Naive thymus-derived CD4-positive, alpha-beta T cell (primary cell): ENCODE measurements around the gene RUNX2. TPM values are rescaled to one million over a fixed set of nuclear protein-coding genes. Genes with fewer than 3 reads are reported as not detected.

Source experiments
- ATAC-seq: fragments of 150-1000 bp; cut with Tn5 transposase; 2 replicates; pipeline ENCODE4 v1.10.0; 2021; ENCODE audit warnings: mild to moderate bottlenecking, moderate library complexity
- CTCF ChIA-PET: fragments of 350-600 bp; sonication (Branson Sonifier 250); formaldehyde crosslinking; loops from one replicate; lab custom pipeline; 2021; ENCODE audit warnings: antibody characterized with exemption; lab: Charles Lee
- POLR2A ChIA-PET: fragments of 350-600 bp; sonication (Branson Sonifier 250); formaldehyde crosslinking; loops from one replicate; lab custom pipeline; 2021; ENCODE audit warnings: antibody characterized with exemption, inconsistent platforms; lab: Charles Lee
- DNase-seq, 9 donors: peaks; one replicate each; pipeline versions ENCODE4 v3.0.0 to v3.0.0-alpha.2; 2020 to 2022; ENCODE audit warnings: mixed read lengths in 1 of 9
- H3K27ac ChIP-seq: one replicate; pipeline ENCODE4 v1.7.0; 2013; ENCODE audit warnings: mild to moderate bottlenecking, low read depth, low read length, moderate library complexity
- H3K27me3 ChIP-seq, 2 donors: one replicate each; pipeline ENCODE4 v1.7.0; 2013; ENCODE audit warnings: low read length in 2 of 2, mild to moderate bottlenecking in 2 of 2, moderate library complexity in 2 of 2; ENCODE audit not compliant: control insufficient read depth in 2 of 2, insufficient read depth in 2 of 2
- H3K36me3 ChIP-seq, 3 experiments: 1 replicate in 2 of 3; 2 replicates in 1 of 3; pipeline ENCODE4 v1.7.0; 2013; ENCODE audit warnings: low read length in 3 of 3, mild to moderate bottlenecking in 3 of 3, moderate library complexity in 1 of 3; ENCODE audit not compliant: insufficient read depth in 3 of 3, control insufficient read depth in 2 of 3
- H3K4me1 ChIP-seq, 2 donors: one replicate each; pipeline ENCODE4 v1.7.0; 2013; ENCODE audit warnings: low read length in 2 of 2, mild to moderate bottlenecking in 2 of 2, moderate library complexity in 1 of 2; ENCODE audit not compliant: control insufficient read depth in 2 of 2, insufficient read depth in 2 of 2
- H3K4me3 ChIP-seq: 2 replicates; pipeline ENCODE4 v1.7.0; 2013; ENCODE audit warnings: mild to moderate bottlenecking, low read length
- H3K9me3 ChIP-seq, 3 experiments: 1 replicate in 2 of 3; 2 replicates in 1 of 3; pipeline ENCODE4 v1.7.0; 2013; ENCODE audit warnings: low read length in 3 of 3; ENCODE audit not compliant: control insufficient read depth in 2 of 3
- H3K27ac Mint-ChIP-seq, 9 donors: one replicate each; pipeline ENCODE4 v1.8.0; 2020 to 2022; ENCODE audit warnings: mixed read lengths in 9 of 9, mild to moderate bottlenecking in 8 of 9, moderate library complexity in 5 of 9, inconsistent platforms in 2 of 9
- H3K27me3 Mint-ChIP-seq, 5 donors: one replicate each; pipeline ENCODE4 v1.8.0; 2021 to 2022; ENCODE audit warnings: mixed read lengths in 5 of 5, mild to moderate bottlenecking in 1 of 5
- H3K36me3 Mint-ChIP-seq, 5 donors: one replicate each; pipeline ENCODE4 v1.8.0; 2020 to 2022; ENCODE audit warnings: mixed read lengths in 5 of 5, mild to moderate bottlenecking in 3 of 5, inconsistent platforms in 1 of 5
- H3K4me1 Mint-ChIP-seq, 7 donors: one replicate each; pipeline ENCODE4 v1.8.0; 2020 to 2022; ENCODE audit warnings: mixed read lengths in 7 of 7, mild to moderate bottlenecking in 3 of 7, inconsistent platforms in 1 of 7
- H3K4me3 Mint-ChIP-seq, 10 donors: one replicate each; pipeline ENCODE4 v1.8.0; 2020 to 2022; ENCODE audit warnings: mild to moderate bottlenecking in 10 of 10, mixed read lengths in 10 of 10, moderate library complexity in 6 of 10, inconsistent platforms in 2 of 10
- H3K9me3 Mint-ChIP-seq, 11 donors: one replicate each; pipeline ENCODE4 v1.8.0; 2020 to 2022; ENCODE audit warnings: mixed read lengths in 11 of 11, mild to moderate bottlenecking in 4 of 11, inconsistent platforms in 1 of 11, moderate library complexity in 1 of 11
- intact Hi-C, 2 donors: fragments of 100-400 bp; cut with micrococcal nuclease; formaldehyde crosslinking; loops; one replicate each; pipeline ENCODE4 v1.15.1; 2023
- polyA plus RNA-seq, 2 donors: library from polyadenylated mRNA; unstranded; fragments of 300-500 nt; fragmentation: Illumina TruSeq; gene quantifications; one replicate each; pipeline ENCODE4 v1.2.3, GENCODE V29; 2021
- total RNA-seq, 6 experiments: library from RNA in 5 of 6; stranded (reverse) in 5 of 6; gene quantifications; 1 replicate in 5 of 6; 2 replicates in 1 of 6; pipeline ENCODE4 v1.2.3 and lab custom pipeline; 2021 to 2026

The RUNX2 gene
- total and polyA plus RNA-seq, 7 experiments from 2014 or later = 2.3 to 17.9 (median 13.9) TPM

DNA sequence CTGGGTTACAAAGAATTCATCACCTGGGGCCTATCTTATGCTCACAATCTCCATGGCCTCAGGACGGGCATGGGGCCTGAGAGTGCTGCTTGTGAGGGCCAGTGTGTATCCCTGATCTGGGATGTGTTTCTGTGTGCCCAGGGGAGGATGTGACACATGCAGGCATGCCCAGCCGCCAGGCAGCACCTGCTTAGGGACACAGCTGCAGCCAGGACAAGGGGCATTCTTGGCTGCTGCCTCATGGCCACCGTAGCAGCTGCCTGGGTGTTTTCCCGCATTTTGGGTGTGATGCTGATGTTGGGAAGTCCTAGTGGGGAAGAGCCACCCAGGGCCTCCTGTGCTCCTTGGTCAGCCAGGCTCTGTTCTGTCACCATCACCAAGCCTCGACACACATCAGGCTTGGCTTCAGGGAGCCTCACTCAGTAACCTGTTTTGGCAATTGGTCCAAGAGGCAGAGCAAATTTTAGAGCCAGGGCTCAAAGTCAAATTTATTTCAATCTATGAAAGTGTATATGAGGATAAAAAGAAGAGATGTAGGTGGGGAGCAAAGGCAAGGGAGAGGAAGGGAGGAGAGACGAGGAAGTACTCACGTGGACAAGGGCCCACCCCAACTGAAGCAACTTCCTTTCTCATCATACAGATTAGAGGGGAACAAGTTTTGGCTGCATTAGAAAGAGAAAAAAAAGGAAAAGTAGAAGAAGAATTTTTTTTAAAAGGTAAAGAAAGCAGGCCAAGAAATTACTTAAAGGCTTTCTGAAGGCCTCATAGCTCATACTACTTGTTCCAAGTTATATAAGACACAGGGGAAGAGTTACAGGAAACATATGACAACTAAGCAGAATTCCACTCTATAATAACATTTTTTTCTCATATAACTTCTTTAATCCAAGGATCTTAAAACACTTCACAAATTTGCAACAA is 319.5 kb downstream of the RUNX2 start:
- ATAC-seq = peak; percentile 48
- Mint-ChIP-seq H3K27ac (peak overlapping the region in 4 of 9 donors; percentile 28 to 65 (median 50)), H3K4me3 (peak overlapping the region in 2 of 10 donors; percentile 2 to 34), H3K27me3 (peaks cover 0 to 4% (median 0%) of the 10 kb centered on the region in 5 donors), H3K9me3 (no peaks in the 10 kb centered on the region), H3K4me1 (peaks cover 13 to 36% (median 27%) of the 10 kb centered on the region in 7 donors), H3K36me3 (peaks cover 0 to 4% (median 0%) of the 10 kb centered on the region in 5 donors)
- Histone ChIP-seq H3K36me3 (no peaks in the 10 kb centered on the region), H3K9me3 (no peaks in the 10 kb centered on the region), H3K4me1 (peaks cover 0 to 7% of the 10 kb centered on the region in 2 donors), H3K27me3 (no peaks in the 10 kb centered on the region), H3K27ac (no peak overlapping the region), H3K4me3 (no peak overlapping the region)
- CTCF ChIA-PET = no interaction called here
- POLR2A ChIA-PET = no interaction called here
- no peak for DNase-seq
- intact Hi-C loops = no loop called here

DNA sequence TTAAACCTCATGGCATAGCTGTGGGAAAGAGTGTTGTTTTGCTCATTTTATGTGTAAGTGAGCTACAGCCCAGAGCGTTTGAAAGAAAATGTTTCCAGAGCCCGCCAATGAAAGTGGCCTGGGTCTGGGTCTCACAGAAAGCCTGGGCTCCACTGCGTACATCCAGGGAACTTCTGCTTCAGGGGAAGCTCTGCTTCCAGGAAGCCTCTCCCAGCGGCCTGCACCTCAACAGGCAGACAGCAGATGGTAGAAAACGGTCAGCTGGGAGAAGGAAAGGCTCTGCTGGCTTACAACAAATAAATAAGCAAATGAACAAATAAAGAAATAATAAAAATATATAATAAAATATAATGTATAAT is 320.1 kb downstream of the RUNX2 start:
- Mint-ChIP-seq H3K27ac (peak overlapping the region in 1 of 9 donors; percentile 46), H3K4me1 (peaks cover 11 to 36% (median 29%) of the 10 kb centered on the region in 7 donors), H3K36me3 (peaks cover 0 to 10% (median 0%) of the 10 kb centered on the region in 5 donors), H3K4me3 (peak overlapping the region in 1 of 10 donors; percentile 34), H3K9me3 (no peaks in the 10 kb centered on the region), H3K27me3 (peaks cover 0 to 4% (median 0%) of the 10 kb centered on the region in 5 donors)
- DNase-seq (no peak), ATAC-seq (no peak)
- Histone ChIP-seq H3K4me1 (peaks cover 0 to 7% of the 10 kb centered on the region in 2 donors), H3K27ac (no peak overlapping the region), H3K9me3 (no peaks in the 10 kb centered on the region), H3K27me3 (no peaks in the 10 kb centered on the region), H3K4me3 (no peak overlapping the region), H3K36me3 (no peaks in the 10 kb centered on the region)
- POLR2A ChIA-PET = no interaction called here
- CTCF ChIA-PET = no interaction called here
- intact Hi-C loops = no loop called here

DNA sequence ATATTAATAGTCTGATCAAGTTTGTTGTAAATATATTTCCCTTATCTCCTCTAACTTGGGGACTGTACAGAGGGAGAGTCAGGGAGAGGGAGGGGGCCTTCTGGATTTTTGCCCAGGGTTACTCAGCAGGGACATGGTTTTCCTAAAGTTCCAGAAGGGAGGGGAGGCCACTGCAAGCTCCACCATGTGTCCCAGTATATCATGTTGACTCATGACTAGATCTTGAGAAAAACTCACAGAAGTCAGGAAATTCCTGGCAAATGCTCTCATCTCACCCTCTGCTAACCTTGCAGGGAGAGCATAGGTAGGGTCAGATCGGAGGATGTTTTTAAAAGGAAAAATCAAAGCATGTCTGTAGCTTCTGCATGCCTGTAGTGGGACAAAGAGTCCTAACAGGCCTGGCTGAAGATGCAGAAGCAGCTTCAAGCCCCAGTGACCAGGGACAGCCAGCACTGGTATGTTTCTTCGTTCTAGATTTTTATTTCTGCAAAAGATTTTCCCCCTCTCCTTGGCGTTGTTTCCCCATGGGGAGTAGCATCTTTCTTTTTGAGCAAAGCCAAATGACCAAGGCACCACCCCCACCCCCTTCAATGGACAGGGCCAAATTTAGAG is 322.5 kb downstream of the RUNX2 start:
- ChIA-PET POLR2A (interaction anchor here (0.9 kb wide), 1 partner anchor 13 kb away, joined by 3 read pairs; no protein-coding TSS in a partner anchor), CTCF (interaction anchor here (0.6 kb wide), 1 partner anchor 456 kb away, joined by 3 read pairs; no protein-coding TSS in a partner anchor)
- no peaks in the 10 kb centered on the region for H3K36me3 ChIP-seq
- H3K27me3 Mint-ChIP-seq = peaks cover 0 to 4% (median 0%) of the 10 kb centered on the region in 5 donors
- H3K27ac ChIP-seq = no peak overlapping the region
- DNase-seq (no peak), ATAC-seq (no peak)
- H3K4me1 Mint-ChIP-seq = peaks cover 4 to 36% (median 29%) of the 10 kb centered on the region in 7 donors
- peaks cover 0 to 17% (median 0%) of the 10 kb centered on the region in 5 donors for H3K36me3 Mint-ChIP-seq
- no peaks in the 10 kb centered on the region for H3K27me3 ChIP-seq
- no peaks in the 10 kb centered on the region for H3K9me3 Mint-ChIP-seq
- peaks cover 0 to 7% of the 10 kb centered on the region in 2 donors for H3K4me1 ChIP-seq
- intact Hi-C loops = no loop called here
- no peaks in the 10 kb centered on the region for H3K9me3 ChIP-seq
- no peak overlapping the region for H3K4me3 ChIP-seq
- no peak overlapping the region for H3K27ac Mint-ChIP-seq
- H3K4me3 Mint-ChIP-seq = no peak overlapping the region

DNA sequence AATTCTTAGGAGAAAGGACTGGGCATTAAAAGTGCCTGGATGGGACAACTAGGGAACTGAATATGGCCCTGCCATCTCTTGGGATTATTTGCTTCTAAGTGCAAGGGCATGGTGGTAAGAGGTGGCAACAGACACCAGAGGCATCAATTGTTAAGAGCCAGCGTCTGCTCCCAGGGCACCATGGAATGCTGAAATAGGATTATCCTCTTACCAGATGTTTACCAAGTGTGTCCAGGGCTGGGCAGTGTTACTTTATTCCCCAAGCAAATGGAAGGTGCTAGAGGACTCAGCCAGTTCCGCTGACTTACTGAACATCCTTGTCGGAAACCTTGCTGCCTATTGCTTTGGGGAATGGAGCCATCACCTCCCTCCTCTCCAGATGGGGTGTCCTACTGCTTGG is 323.2 kb downstream of the RUNX2 start:
- H3K4me1 ChIP-seq = peaks cover 0 to 7% of the 10 kb centered on the region in 2 donors
- H3K27ac ChIP-seq = no peak overlapping the region
- Mint-ChIP-seq H3K9me3 (peaks cover 0 to 2% (median 0%) of the 10 kb centered on the region in 11 donors), H3K27ac (no peak overlapping the region), H3K4me3 (no peak overlapping the region), H3K36me3 (peaks cover 0 to 17% (median 0%) of the 10 kb centered on the region in 5 donors), H3K4me1 (peaks cover 4 to 36% (median 29%) of the 10 kb centered on the region in 7 donors), H3K27me3 (peaks cover 0 to 4% (median 0%) of the 10 kb centered on the region in 5 donors)
- no peaks in the 10 kb centered on the region for H3K36me3 ChIP-seq
- no peaks in the 10 kb centered on the region for H3K27me3 ChIP-seq
- no peaks in the 10 kb centered on the region for H3K9me3 ChIP-seq
- intact Hi-C loops = no loop called here
- ATAC-seq (no peak), DNase-seq (no peak)
- POLR2A ChIA-PET = interaction anchor here (0.9 kb wide), 1 partner anchor 13 kb away, joined by 3 read pairs; no protein-coding TSS in a partner anchor
- no peak overlapping the region for H3K4me3 ChIP-seq
- CTCF ChIA-PET = interaction anchor here (0.6 kb wide), 1 partner anchor 455 kb away, joined by 3 read pairs; no protein-coding TSS in a partner anchor

DNA sequence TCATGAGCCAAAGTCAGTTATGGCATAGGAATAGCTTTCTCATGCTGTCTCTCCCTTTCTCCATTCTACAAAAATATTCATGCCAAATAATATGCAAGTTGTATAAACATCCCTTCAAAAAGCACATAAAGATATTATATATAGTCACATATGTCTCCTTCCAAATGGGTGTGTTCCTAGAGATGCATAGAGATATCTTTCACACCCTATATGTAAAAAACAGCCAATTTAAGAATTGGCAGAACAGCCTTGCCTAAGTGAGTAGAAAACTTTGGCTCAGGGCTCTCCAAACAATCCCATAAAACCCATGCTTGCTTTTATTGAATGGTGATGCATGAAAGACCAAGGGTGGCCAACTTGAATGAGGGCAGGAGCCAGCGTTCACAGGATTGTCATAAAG is 324.3 kb downstream of the RUNX2 start:
- ATAC-seq (no peak), DNase-seq (no peak)
- intact Hi-C loops = no loop called here
- Histone ChIP-seq H3K9me3 (no peaks in the 10 kb centered on the region), H3K4me1 (peaks cover 0 to 5% of the 10 kb centered on the region in 2 donors), H3K27me3 (no peaks in the 10 kb centered on the region), H3K4me3 (no peak overlapping the region), H3K36me3 (no peaks in the 10 kb centered on the region), H3K27ac (no peak overlapping the region)
- CTCF ChIA-PET = no interaction called here
- POLR2A ChIA-PET = interaction anchor here (0.7 to 0.8 kb wide), 2 partner anchors 103 to 160 kb away, joined by 3 to 4 read pairs; no protein-coding TSS in a partner anchor
- H3K27ac Mint-ChIP-seq = no peak overlapping the region
- no peak overlapping the region for H3K4me3 Mint-ChIP-seq
- H3K36me3 Mint-ChIP-seq = peaks cover 0 to 21% (median 4%) of the 10 kb centered on the region in 5 donors
- H3K27me3 Mint-ChIP-seq = peaks cover 0 to 4% (median 2%) of the 10 kb centered on the region in 5 donors
- peaks cover 4 to 29% (median 21%) of the 10 kb centered on the region in 7 donors for H3K4me1 Mint-ChIP-seq
- H3K9me3 Mint-ChIP-seq = peaks cover 0 to 6% (median 0%) of the 10 kb centered on the region in 11 donors

DNA sequence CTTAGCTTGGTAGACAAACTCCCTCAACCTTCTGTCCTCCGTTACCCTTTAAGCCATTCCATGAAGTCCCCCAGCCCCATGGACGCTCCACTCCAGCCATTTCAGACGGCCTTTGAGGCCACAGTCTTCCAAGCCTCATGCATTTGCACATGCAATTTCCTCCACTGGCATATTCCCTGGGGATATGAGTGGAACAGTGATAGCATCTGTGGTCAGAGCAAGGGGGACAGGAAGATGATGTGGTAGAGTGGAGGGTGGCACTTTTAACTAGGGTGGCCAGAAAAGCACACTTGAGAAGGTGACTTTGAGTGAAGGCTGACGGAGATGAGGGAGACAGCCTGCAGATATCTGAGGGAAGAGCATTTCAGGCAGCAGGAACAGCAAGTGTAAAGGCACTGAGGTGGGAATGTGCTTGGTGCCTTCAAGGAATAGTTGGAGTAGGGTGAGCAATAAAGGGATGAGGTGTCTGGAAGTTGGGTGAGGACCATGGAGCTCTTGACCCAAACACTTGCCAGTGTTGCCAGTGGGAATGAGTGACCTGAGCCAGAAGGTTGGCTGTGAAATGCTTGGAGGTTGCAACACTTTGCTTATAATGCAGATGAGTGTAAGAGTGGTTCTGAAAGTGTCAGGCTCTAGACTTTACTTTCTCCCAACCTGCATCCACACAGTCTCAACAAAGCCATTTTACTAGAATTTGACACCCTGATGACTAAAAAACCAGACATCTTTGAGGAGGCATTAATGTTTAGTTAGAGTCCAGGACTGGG is 325.2 kb downstream of the RUNX2 start:
- peaks cover 0 to 5% (median 4%) of the 10 kb centered on the region in 5 donors for H3K27me3 Mint-ChIP-seq

More for the DNA sequence above, 325.2 kb downstream of the RUNX2 start:
- ATAC-seq (no peak), DNase-seq (no peak)
- no peaks in the 10 kb centered on the region for H3K36me3 ChIP-seq
- CTCF ChIA-PET = no interaction called here
- no peaks in the 10 kb centered on the region for H3K4me1 ChIP-seq
- peaks cover 0 to 6% (median 0%) of the 10 kb centered on the region in 11 donors for H3K9me3 Mint-ChIP-seq
- H3K27me3 ChIP-seq = no peaks in the 10 kb centered on the region
- H3K4me3 ChIP-seq = no peak overlapping the region
- no peak overlapping the region for H3K27ac Mint-ChIP-seq
- peaks cover 0 to 21% (median 4%) of the 10 kb centered on the region in 5 donors for H3K36me3 Mint-ChIP-seq
- intact Hi-C loops = no loop called here
- H3K4me1 Mint-ChIP-seq = peaks cover 0 to 23% (median 14%) of the 10 kb centered on the region in 7 donors
- no peak overlapping the region for H3K27ac ChIP-seq
- H3K9me3 ChIP-seq = no peaks in the 10 kb centered on the region
- no peak overlapping the region for H3K4me3 Mint-ChIP-seq
- POLR2A ChIA-PET = interaction anchor here (0.7 to 0.8 kb wide), 2 partner anchors 104 to 161 kb away, joined by 3 to 4 read pairs; no protein-coding TSS in a partner anchor
